Measurements from ENCODE around the gene BLCAP. TPM values are rescaled to one million over a fixed set of nuclear protein-coding genes. Genes with fewer than 3 reads are reported as not detected.

Gene BLCAP
- total RNA-seq, 4 donors from 2014 or later: 63.9 to 152 (median 107) TPM

DNA sequence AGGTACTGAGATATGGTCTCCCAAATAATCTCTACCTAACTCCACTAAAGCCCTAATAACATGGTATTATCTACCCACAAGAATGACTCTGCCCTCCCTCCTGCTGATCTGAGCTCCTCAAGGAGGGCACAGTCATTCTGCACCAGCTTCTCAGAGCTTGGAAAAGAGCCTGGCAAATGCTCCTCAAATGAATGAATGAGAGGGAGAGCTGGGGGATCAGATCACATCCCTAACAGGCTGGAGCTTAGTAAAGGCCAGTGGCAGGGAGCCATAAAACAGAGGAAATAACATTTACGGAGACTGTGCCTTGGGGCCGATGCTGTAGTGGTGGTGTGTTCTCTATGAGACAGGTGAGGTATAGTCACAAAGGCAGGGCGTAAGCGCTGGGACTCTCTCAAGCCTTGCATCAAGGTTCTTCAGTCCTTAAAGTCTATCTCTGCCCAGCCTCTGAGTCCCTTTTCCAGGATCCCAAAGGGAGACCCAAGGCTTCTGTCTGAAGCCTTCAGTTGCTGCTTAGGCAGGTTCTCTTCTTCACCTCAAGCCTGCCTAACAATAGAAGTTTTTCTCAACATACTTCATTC lies 13.8 kb downstream of the BLCAP start:
- TF ChIP-seq, protein P1, sequence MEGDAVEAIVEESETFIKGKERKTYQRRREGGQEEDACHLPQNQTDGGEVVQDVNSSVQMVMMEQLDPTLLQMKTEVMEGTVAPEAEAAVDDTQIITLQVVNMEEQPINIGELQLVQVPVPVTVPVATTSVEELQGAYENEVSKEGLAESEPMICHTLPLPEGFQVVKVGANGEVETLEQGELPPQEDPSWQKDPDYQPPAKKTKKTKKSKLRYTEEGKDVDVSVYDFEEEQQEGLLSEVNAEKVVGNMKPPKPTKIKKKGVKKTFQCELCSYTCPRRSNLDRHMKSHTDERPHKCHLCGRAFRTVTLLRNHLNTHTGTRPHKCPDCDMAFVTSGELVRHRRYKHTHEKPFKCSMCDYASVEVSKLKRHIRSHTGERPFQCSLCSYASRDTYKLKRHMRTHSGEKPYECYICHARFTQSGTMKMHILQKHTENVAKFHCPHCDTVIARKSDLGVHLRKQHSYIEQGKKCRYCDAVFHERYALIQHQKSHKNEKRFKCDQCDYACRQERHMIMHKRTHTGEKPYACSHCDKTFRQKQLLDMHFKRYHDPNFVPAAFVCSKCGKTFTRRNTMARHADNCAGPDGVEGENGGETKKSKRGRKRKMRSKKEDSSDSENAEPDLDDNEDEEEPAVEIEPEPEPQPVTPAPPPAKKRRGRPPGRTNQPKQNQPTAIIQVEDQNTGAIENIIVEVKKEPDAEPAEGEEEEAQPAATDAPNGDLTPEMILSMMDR (IDR thresholded peaks at IDR 0.05; ENCODE audit: low read depth): no peak

DNA sequence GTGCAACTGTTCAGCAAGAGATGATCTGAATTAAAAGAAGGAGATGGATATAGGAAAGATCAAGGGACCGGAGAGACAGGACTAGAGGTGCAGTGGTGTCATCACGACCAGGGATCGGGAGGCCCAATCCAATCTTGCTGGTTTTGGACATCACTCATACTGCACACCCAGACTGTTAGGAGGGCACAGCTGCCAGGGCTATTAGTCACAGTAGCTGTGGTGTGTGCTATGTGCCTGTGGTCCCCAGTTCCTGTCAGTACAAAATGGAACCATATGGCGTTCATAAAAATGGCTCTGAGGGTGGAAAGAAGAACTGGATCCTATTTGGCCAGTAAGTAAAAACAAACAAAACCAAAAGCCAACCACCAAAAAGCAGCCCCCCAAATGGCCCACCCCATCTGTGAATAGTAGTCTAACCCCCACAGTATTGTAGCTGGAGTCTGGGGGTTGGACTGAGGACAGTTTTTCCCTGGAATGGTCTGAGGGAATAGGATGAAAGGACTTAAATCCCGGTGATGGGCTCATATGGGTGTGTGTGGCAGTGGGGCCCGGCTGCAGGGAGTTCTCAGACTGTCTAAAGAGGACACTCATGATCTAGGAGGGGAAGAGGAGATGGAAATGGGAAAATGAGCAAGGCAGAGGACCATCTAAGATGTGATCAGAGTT lies 15.9 kb downstream of the BLCAP start:
- TF ChIP-seq, protein P1 (IDR thresholded peaks at IDR 0.05; ENCODE audit: low read depth): no peak

DNA sequence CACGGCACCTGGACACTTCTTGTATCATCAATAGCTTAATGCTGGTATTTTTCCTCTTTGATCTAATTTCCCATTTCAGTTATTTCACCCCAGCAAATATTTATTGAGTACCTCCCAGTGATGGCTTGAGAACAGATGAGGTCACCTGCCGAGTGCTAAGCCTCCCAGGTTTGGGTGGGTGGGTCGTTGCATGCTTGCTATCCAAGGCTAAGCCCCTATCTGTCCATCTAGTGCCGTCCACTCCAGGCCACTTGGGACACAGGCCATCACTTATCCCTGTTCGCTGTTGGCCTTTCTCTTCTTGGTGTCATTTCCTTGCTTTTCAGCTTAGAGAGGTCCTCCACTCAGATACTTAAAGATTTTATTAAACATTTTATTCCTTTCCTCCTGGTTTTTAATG lies 17.4 kb downstream of the BLCAP start:
- TF ChIP-seq, protein P1 (IDR thresholded peaks at IDR 0.05; ENCODE audit: low read depth): no peak

DNA sequence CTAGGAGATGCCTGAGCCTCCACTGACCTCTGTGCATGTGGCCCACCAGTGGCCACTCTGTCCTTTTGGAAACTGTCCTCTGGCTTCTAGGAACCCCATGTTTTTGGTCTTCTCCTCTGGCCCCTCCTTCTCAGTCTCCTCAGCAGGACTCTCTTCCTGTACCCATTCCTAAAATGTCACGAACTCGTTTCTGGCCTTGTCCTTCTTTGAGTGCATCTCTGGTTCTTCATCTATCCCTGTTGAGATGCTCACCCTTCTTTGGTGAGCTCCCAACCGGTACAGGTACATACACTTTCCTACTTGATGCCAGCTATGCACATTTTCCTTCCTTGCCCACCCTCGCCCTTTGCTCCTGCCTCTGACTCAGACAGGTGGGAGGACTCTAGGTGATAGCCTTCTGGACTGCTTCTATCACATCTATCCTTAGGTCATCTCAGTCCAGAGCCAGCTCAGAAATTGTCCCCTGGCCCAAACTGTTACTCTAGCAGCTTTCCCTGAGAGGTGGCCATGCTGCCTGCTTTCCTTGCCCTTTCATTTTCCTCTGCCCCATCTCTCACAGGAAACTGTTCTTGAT lies 21.4 kb downstream of the BLCAP start:
- TF ChIP-seq, protein P1 (IDR thresholded peaks at IDR 0.05; ENCODE audit: low read depth): no peak

DNA sequence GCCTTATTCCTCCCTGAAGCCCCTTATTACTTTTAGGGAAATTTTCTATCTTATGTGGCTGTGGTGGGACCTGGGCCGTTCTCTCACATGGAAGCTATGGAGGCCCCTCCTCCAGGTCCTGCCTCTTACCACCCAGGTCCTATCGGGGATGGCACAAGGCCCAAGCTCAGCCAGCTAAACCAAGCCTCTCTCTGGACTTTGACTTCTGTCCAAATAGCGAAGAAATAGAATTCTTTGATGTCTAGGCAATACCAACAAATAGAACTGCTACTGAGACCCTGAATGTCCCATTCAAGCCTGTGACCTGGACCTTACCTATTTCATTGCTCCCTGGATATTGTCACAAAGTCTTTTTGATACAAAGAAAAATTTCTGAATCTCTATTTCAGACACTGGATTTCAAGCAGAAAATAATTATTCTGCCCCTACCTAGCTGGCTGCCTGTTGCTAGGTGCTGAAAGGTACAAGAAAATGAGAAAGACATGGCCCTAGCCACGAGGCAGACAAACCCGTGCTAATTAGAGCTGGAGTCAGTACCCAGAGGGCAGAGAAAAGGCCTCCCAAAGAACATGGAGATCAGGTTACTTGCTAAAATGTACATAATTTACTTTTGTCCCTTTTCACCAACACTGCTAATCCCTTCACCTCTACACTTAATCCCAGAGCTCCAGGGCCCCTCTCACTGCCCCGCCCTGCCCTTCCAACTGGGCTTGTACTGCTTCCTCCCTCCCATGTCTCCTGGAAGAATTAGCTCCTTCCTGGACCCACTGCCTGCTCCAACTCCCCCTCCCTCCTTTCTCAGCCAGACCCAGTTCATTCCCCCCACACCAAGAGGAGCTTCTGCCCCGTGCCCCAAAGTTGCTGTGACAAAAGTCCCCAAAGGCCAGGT lies 22.2 kb downstream of the BLCAP start:
- TF ChIP-seq, protein P1 (IDR thresholded peaks at IDR 0.05; ENCODE audit: low read depth): no peak

DNA sequence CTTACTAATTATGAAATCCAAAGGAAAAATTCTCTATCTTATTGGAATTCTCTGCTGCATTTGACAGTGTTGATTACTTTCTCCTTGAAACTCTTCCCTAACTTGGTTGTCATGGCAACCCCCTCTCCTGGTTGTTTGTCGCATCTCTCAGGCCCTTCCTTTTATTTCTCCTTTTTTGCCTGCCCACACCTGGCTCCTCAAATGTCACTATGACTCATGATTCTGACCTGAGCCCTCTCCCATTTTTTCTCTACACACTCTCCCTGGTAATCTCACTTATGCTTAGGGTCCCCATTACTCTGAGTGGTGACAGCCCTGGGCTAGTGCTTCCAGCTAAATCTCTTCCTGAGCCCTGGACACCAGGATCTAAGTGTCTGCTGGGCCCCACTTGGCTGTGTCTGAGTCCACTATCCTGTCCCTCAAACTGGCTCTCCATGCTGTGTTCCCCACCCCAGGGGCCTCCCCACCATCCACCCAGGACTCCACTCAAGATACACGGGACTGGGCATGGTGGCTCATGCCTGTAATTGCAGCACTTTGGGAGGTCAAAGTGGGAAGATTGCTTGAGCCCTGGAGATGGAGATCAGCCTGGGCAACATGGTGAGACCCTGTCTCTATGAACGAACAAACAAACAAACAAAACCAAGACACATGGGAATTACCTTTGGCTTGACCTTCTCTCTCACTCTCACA lies 23.1 kb downstream of the BLCAP start:
- TF ChIP-seq, protein P1 (IDR thresholded peaks at IDR 0.05; ENCODE audit: low read depth): no peak
